Measurements from ENCODE around the gene SFN. TPM values are rescaled to one million over a fixed set of nuclear protein-coding genes. Genes with fewer than 3 reads are reported as not detected.

SFN gene
- total and polyA plus RNA-seq, 2 donors = 8.6 to 23.5 TPM

- H3K4me3 ChIP-seq (ENCODE audit: low read depth, low read length) = no peak overlapping the region
- DNase-seq (ENCODE audit: extremely low spot score) = no peak
- no peak overlapping the region for H3K27ac ChIP-seq (ENCODE audit: low read depth)
- 96% methylated on average over 9 of the region's 9 CpGs for WGBS
- H3K36me3 ChIP-seq (ENCODE audit: insufficient read depth) = no peaks in the 10 kb centered on the region
- no peaks in the 10 kb centered on the region for H3K4me1 ChIP-seq (ENCODE audit: insufficient read depth)
These were observed 34.4 kb downstream of the SFN start for GRCh38 chr1:26897351-26897750.

GRCh38 chr1:26900001-26900814 lies 37.3 kb downstream of the SFN start, which contains the start of gene GPATCH3:
Gene GPATCH3, minus strand, starts transcription at chr1:26900467. Its CDS starts 25 bp downstream, at chr1:26900442.
- H3K27ac ChIP-seq (ENCODE audit: low read depth) = peak within 1 kb of the TSS; percentile 56
- H3K36me3 ChIP-seq (ENCODE audit: insufficient read depth) = no peaks in the 10 kb centered on the region
- peak; percentile 78 for DNase-seq (ENCODE audit: extremely low spot score)
- peak within 1 kb of the TSS; percentile 96 for H3K4me3 ChIP-seq (ENCODE audit: low read depth, low read length)
- under 1% methylated on average over 50 of the region's 50 CpGs for WGBS
- no peaks in the 10 kb centered on the region for H3K4me1 ChIP-seq (ENCODE audit: insufficient read depth)

GRCh38 chr1:26900815-26901511 lies 38.0 kb downstream of the SFN start:
- WGBS = 63% methylated on average over 18 of the region's 18 CpGs
- Histone ChIP-seq H3K27ac (ENCODE audit: low read depth) (no peak overlapping the region), H3K36me3 (ENCODE audit: insufficient read depth) (no peaks in the 10 kb centered on the region), H3K4me3 (ENCODE audit: low read depth, low read length) (peak overlapping the region; percentile 96), H3K4me1 (ENCODE audit: insufficient read depth) (no peaks in the 10 kb centered on the region)
- DNase-seq (ENCODE audit: extremely low spot score) = no peak

GRCh38 chr1:26907071-26907917 lies 44.3 kb downstream of the SFN start:
- H3K4me1 ChIP-seq (ENCODE audit: insufficient read depth) = no peaks in the 10 kb centered on the region
- no peaks in the 10 kb centered on the region for H3K36me3 ChIP-seq (ENCODE audit: insufficient read depth)
- no peak overlapping the region for H3K4me3 ChIP-seq (ENCODE audit: low read depth, low read length)
- 44% methylated on average over 6 of the region's 6 CpGs for WGBS
- no peak overlapping the region for H3K27ac ChIP-seq (ENCODE audit: low read depth)
- DNase-seq (ENCODE audit: extremely low spot score) = no peak

- no peaks in the 10 kb centered on the region for H3K36me3 ChIP-seq (ENCODE audit: insufficient read depth)
- WGBS = 73% methylated on average over 3 of the region's 3 CpGs
- H3K4me1 ChIP-seq (ENCODE audit: insufficient read depth) = no peaks in the 10 kb centered on the region
- H3K27ac ChIP-seq (ENCODE audit: low read depth) = no peak overlapping the region
- DNase-seq (ENCODE audit: extremely low spot score) = no peak
- H3K4me3 ChIP-seq (ENCODE audit: low read depth, low read length) = no peak overlapping the region
These were observed 47.0 kb downstream of the SFN start for GRCh38 chr1:26909951-26910342.

- no peak for DNase-seq (ENCODE audit: extremely low spot score)
- H3K4me3 ChIP-seq (ENCODE audit: low read depth, low read length) = no peak overlapping the region
- WGBS = 73% methylated on average over 4 of the region's 4 CpGs
These were observed 47.6 kb downstream of the SFN start for GRCh38 chr1:26910343-26911160.

GRCh38 chr1:26911399-26912146 lies 48.6 kb downstream of the SFN start:
- 87% methylated on average over 8 of the region's 8 CpGs for WGBS
- Histone ChIP-seq H3K27ac (ENCODE audit: low read depth) (no peak overlapping the region), H3K4me1 (ENCODE audit: insufficient read depth) (no peaks in the 10 kb centered on the region), H3K4me3 (ENCODE audit: low read depth, low read length) (no peak overlapping the region), H3K36me3 (ENCODE audit: insufficient read depth) (no peaks in the 10 kb centered on the region)
- no peak for DNase-seq (ENCODE audit: extremely low spot score)

More at GRCh38 chr1:26910343-26911160, 47.6 kb downstream of the SFN start:
- no peaks in the 10 kb centered on the region for H3K36me3 ChIP-seq (ENCODE audit: insufficient read depth)
- H3K27ac ChIP-seq (ENCODE audit: low read depth) = no peak overlapping the region
- no peaks in the 10 kb centered on the region for H3K4me1 ChIP-seq (ENCODE audit: insufficient read depth)

- Histone ChIP-seq H3K4me1 (ENCODE audit: insufficient read depth) (no peaks in the 10 kb centered on the region), H3K4me3 (ENCODE audit: low read depth, low read length) (no peak overlapping the region), H3K27ac (ENCODE audit: low read depth) (no peak overlapping the region), H3K36me3 (ENCODE audit: insufficient read depth) (no peaks in the 10 kb centered on the region)
- DNase-seq (ENCODE audit: extremely low spot score) = no peak
- WGBS = 67% methylated on average over 2 of the region's 2 CpGs
These were observed 49.2 kb downstream of the SFN start for GRCh38 chr1:26912147-26912490.

GRCh38 chr1:26913389-26913753 lies 50.4 kb downstream of the SFN start:
- Histone ChIP-seq H3K4me3 (ENCODE audit: low read depth, low read length) (no peak overlapping the region), H3K27ac (ENCODE audit: low read depth) (no peak overlapping the region), H3K4me1 (ENCODE audit: insufficient read depth) (no peaks in the 10 kb centered on the region), H3K36me3 (ENCODE audit: insufficient read depth) (no peaks in the 10 kb centered on the region)
- DNase-seq (ENCODE audit: extremely low spot score) = no peak
- 78% methylated on average over 5 of the region's 5 CpGs for WGBS

Small RNAs within 50 kb of the gene (small RNA-seq; reads per million reads assigned to genes)
- not detected for gene RN7SL165P

Other genes starting within 250 kb of the SFN start
- 40.6 TPM for gene ARID1A, start 167.1 kb upstream of the SFN start, total RNA-seq
- gene ARID1A, start 167.1 kb upstream of the SFN start, polyA plus RNA-seq = 31.8 TPM
- 13.4 TPM for gene PIGV, start 75.2 kb upstream of the SFN start, total RNA-seq
- 17.4 TPM for gene PIGV, start 75.2 kb upstream of the SFN start, polyA plus RNA-seq
- 9.2 TPM for gene ZDHHC18, start 36.5 kb upstream of the SFN start, total RNA-seq
- gene ZDHHC18, start 36.5 kb upstream of the SFN start, polyA plus RNA-seq = 18.8 TPM
- 11.4 TPM for gene GPN2, start 27.1 kb downstream of the SFN start, total RNA-seq
- gene GPN2, start 27.1 kb downstream of the SFN start, polyA plus RNA-seq = 16.6 TPM
- 6.4 TPM for gene GPATCH3, start 37.3 kb downstream of the SFN start, total RNA-seq
- gene GPATCH3, start 37.3 kb downstream of the SFN start, polyA plus RNA-seq = 11.2 TPM
- not detected for gene NR0B2, start 50.8 kb downstream of the SFN start, total RNA-seq
- not detected for gene NR0B2, start 50.8 kb downstream of the SFN start, polyA plus RNA-seq
- 9.7 TPM for gene NUDC, start 58.6 kb downstream of the SFN start, total RNA-seq
- gene NUDC, start 58.6 kb downstream of the SFN start, polyA plus RNA-seq = 71.0 TPM
- gene KDF1, start 97.3 kb downstream of the SFN start, total RNA-seq = 2.3 TPM
- 2.0 TPM for gene KDF1, start 97.3 kb downstream of the SFN start, polyA plus RNA-seq
- 7.1 TPM for gene TRNP1, start 130.5 kb downstream of the SFN start, total RNA-seq
- 31.4 TPM for gene TRNP1, start 130.5 kb downstream of the SFN start, polyA plus RNA-seq
- gene TENT5B, start 149.7 kb downstream of the SFN start, total RNA-seq = 5.8 TPM
- gene TENT5B, start 149.7 kb downstream of the SFN start, polyA plus RNA-seq = 102 TPM

Measured in urinary bladder (tissue), 4 donors.